IPS DF 4.7 (cell line): ENCODE data around the gene DLG4.

ENCODE experiments used
- DNase-seq: peaks from one replicate; pipeline ENCODE4 v3.0.0-alpha.2; 2013; ENCODE audit warnings: low spot score; ENCODE audit errors: extremely low read depth

The DLG4 gene

GRCh38 chr17:7233701-7234082 lies 14.1 kb upstream of the DLG4 start:
- no peak for DNase-seq

- DNase-seq: no peak
Measured at GRCh38 chr17:7232114-7232513, 12.5 kb upstream of the DLG4 start.

- DNase-seq: no peak
Measured at GRCh38 chr17:7229504-7229903, 9.9 kb upstream of the DLG4 start.

- DNase-seq: no peak
Measured at GRCh38 chr17:7228920-7229319, 9.3 kb upstream of the DLG4 start.

GRCh38 chr17:7226721-7227710 lies 7.4 kb upstream of the DLG4 start:
- no peak for DNase-seq

DNA sequence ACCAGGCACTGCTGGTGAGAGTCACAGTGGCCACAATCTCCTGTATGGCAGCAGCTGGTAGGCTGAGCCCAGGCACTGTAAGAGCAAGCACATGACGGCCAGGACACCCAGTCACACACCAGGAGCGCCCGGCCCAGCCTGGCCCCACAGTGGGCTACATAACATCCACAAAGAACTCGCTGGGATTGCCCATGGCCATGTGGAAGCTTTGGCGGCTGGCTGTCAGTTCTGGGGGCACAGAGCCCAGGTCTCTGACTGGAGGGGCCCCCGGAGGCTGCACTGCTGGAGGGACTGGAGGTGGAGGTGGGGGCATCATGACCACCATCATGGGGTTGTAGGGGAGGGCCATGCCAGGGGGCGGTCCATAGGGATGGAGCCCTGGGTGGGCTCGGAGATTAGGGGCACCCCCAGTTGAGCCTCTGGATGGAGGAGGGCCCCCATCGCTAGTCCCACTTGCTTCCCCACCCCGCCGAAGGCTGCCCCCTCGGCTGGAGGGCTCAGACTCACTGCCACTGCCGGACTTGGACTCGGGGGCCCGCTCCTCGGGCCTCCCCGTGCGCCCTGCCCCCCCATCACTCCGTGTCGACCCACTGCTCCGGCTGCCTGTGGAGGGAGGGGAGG lies 6.2 kb upstream of the DLG4 start:
- no peak for DNase-seq

GRCh38 chr17:7224661-7225111 lies 5.0 kb upstream of the DLG4 start:
- no peak for DNase-seq

GRCh38 chr17:7224110-7224509 lies 4.5 kb upstream of the DLG4 start:
- no peak for DNase-seq

- DNase-seq: no peak
Measured at GRCh38 chr17:7223375-7223774, 3.7 kb upstream of the DLG4 start.

- DNase-seq: no peak
Measured at GRCh38 chr17:7222972-7223292, 3.3 kb upstream of the DLG4 start.

- no peak for DNase-seq
Measured at GRCh38 chr17:7222093-7222971, 2.7 kb upstream of the DLG4 start.

DNA sequence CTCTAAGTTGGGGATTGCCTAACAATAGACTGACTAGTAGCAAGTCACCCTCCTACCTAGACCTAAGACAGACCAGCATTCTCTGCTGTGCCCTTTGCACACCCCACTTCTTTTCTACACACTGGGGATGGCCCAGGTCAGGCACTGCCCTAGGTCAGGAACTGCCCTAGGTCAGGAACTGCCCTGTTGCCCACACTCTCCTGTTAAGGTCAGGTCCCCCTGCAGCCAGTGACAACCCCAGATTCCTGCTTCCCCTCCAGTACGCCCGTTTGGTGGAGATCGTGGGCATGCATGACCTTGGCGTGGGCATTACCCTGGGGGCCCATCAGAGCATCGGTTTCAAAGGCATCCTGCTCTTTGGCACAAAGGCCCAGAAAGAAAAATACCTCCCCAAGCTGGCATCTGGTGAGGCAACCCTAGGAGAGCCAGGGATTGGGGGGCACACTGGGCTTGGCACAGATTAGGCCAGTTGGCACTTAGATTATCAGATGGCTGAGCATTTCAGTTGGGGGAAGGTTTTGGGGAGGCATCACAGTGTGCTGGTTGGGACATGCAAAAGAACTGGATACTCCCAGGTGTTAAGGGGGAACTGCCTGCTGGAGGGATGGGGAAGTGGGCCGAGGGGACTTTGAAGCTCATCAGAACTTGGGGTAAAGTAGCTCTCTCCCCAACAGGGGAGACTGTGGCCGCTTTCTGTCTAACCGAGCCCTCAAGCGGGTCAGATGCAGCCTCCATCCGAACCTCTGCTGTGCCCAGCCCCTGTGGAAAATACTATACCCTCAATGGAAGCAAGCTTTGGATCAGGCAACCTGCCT lies 1.8 kb upstream of the DLG4 start:
- DNase-seq: no peak

DNA sequence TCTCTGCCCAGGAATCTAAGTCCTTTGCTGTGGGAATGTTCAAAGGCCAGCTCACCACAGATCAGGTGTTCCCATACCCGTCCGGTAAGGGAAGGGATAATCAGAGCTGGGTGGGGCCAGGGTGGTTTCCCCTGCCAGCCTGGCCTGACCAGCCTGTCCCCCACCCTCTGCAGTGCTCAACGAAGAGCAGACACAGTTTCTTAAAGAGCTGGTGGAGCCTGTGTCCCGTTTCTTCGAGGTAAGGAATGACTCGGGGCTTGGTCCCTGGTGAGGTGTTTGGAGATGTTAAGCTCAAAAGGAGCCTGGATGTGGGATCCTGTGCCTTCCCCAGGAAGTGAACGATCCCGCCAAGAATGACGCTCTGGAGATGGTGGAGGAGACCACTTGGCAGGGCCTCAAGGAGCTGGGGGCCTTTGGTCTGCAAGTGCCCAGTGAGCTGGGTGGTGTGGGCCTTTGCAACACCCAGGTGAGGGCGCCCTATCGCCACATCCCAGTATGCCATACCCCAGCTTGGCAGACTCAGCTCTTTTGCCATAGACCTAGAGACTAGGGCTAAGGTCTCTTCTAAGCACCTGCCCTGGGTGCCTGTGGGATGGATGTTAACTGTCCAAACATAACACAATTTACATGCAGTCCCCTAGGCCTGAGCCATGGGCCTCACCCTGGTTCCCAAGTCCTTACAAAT lies 1.1 kb upstream of the DLG4 start:
- DNase-seq: no peak

DNA sequence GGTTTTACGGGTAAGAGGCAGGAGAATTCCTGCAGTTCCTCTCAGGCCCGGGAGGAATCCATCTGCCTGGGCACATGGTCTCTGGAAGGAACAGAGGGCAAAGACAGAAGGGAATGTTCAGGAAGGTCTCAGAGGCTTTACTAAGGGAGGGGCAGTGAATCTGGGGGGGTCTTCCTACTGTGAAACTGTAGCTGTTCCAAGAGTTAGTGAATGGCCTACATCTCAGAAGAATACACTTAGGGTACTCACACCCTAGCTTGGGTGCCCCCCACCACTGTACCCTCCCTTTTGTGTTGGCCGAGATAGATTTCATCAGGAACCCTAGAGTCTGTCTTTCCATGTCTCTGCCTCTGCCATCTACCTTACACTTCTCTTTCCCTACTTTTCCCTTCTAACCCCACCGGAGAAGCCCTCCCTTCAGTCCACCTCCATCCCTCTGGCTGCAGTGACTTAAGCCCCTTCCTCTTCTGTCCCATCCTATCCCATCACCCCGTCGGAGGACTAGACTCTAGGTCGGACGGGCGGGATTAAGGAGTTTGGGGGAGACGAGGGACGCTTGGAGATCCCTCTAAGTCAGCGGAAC lies 316 bp downstream of the DLG4 start:
- no peak for DNase-seq

GRCh38 chr17:7218758-7219157 lies 878 bp downstream of the DLG4 start:
- no peak for DNase-seq

GRCh38 chr17:7218166-7218565 lies 1.5 kb downstream of the DLG4 start:
- DNase-seq: no peak

DNA sequence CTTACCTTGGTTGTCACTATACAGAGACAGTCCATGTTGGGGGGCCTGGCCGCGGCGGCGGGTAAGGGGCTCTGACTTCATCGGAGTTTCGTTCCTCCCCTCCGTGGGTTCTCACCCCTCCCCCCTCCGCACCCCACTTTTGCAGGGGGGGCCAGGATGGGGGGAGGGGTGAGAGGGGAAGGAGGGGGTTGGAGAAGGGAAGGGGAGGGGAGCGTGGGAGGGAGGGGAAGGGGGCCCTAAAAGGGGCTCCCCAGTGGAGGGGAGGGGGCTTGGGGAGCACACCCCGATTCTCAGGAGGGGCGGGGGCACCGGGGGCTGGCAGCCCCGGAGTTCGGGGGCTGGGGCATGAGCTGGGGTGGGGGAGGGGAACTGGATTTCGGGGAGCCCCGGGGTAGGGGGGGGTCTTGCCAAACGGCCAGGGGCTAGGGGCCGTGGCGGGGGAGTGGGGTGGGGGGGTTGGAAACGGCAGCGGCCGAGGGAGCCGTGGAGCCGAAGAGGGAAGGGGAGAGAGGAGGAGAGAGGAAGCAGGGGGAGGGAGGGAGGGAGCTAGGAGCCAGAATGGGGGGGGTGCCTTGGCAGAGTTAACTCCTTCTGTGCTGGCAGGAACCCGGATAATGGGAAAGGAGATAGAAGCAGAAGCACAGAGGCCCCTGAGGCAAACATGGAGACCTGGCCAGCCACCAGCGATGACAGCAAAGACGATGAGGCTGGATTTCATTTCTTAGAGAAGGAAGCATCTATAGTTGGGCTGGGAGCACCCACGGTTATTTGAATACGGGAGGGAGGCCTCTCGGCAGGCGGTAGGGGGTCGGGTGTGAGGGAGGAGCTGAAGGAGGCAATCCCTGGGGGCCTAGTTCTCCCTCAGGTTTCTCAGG lies 2.3 kb downstream of the DLG4 start:
- DNase-seq: no peak

- no peak for DNase-seq
Measured at GRCh38 chr17:7216242-7217112, 3.2 kb downstream of the DLG4 start.
